ENCODE data around the gene SRL.
A peak's percentile ranks its signal among the peaks of the same experiment; 100 is the strongest.
"Not testable (repeated sequence)": the region's sequence is repeated elsewhere in the genome, so short reads cannot be mapped to it uniquely, and the experiment has no call there.

The SRL gene

DNA sequence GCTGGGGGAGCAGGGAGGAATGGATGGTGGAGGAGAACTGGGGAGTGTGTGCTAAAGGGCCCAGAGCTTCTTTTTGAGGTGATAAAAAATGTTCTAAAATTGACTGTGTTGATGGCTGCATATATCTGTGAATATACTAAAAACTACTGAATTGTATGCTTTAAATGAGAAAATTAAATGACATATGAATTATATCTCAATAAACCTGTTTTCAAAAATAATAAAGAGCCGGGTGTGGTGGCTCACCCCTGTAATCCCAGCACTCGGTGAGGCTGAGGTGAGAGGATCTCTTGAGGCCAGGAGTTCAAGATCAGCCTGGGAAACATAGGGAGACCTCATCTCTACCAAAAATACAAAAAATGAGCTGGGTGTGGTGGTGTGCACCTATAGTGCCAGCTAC, 16.8 kb downstream of the SRL start:
- DNase-seq, result no peak

DNA sequence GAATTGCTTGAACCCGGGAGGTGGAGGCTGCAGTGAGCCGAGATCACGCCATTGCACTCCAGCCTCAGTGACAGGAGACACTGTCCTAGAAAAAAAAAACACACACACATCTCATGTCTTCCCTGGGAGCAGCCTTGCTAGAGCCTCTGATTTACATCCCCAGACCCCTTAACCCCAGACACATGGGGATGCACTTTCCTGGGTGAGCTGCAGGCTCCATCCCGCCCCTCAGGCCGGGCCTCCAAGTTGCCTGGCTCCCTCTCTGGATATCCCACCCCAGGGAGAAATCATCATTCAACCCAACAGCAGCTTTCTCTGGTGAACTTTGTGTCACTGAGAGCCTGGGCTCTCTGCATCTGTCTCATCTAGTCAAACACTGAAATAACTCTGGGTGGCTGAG, 21.5 kb downstream of the SRL start:
- DNase-seq, result no peak

DNA sequence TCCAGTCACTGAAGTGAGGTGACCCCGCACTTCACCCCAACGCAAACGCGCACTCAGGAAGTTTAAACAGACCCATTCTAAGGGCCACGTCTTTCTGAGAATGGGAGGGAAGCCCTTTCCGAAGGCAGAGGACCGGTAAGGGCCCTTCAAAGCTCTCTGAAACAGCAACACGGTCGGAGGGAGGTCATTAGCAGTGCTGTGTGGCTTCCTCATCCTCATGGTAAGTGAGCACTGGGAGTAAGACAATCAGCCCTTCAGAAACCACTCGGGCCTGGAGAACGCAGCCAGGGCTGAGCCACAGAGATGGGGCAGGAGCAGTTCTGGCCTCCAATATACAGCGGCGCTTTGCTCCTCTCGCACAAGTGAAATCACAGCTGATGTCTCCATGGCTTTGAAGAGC, 23.7 kb downstream of the SRL start:
- no peak for DNase-seq

DNA sequence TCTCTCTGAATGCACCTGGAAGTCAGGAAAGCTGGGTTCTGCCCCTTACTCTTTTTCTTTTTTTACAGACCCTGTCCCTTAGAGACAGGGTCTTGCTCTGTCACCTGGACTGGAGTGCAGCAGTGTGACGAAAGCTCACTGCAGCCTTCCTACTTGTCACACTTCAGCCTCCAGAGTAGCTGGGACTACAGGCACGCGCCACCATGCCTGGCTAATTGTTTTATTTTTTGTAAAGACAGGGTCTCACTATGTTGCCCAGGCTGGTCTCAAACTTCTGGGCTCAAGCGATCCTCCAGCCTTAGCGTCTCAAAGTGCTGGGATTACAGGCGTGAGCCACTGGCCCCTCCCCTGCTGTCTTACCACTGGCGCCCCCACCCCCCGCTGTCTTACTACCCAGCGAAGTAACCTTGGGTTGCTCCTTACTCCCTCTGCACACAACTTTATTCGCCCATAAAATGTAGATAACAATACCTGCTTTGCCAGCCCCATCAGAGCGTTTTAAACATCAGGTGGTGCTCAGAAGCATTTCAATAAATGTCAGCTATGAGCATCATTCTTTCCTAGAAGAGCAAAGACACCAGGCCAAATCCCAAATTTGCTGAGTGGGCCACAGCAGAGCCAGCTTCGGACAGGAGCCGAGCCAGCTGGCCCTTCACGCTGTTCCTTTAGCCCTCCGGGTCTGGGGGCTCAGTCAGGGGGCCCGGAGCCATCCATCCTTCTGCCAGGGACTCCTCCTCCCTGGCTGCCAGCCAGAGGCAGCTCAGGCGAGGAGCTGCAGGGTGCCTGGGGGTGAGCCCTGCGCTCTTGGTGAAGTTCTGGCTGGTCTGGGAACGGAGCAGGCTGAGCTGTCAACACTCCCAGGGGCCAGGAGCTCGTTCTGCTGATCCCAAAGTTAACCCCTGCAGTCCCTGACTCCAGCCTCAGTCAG, 24.4 kb downstream of the SRL start:
- peak; percentile 65 for DNase-seq

DNA sequence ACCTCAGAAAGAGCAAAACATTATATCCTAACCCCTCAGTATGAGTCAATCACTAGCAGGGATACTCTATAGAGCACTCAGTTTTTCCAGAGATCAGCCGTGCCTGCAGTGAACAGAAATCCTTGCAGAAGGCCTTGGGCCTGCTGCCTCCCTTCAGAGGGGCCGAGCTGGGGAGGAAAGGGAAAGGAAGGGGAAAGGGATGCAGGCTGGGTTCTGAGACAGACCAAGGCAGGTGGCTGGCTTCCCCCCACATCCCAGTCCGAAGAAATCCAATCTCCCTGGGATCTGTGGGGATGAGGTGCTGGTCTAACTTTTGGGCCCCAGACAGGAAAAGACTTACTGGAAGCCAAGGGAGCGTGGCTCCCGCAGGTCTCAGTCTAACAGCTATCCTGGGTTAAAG, 25.3 kb downstream of the SRL start:
- DNase-seq, result no peak

DNA sequence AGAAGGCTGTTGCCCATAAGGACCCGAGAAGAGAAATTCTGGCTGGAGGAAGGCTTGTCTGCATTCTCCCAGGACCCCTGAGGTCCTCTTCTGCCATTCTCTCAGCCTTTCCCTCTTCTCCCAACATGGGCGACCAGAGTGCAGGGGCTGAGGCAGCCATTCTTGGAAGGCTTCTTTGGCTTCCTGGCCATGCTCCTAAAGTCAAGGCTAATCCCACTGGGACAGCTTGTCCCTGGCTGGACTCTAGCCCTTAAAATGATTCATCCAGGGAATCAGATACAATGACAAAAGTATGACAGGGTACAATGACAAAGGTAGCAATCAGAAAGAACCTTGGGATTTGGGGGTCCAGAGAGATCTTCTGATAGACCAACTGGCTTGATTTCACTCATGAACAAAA, 26.8 kb downstream of the SRL start:
- DNase-seq, result no peak

DNA sequence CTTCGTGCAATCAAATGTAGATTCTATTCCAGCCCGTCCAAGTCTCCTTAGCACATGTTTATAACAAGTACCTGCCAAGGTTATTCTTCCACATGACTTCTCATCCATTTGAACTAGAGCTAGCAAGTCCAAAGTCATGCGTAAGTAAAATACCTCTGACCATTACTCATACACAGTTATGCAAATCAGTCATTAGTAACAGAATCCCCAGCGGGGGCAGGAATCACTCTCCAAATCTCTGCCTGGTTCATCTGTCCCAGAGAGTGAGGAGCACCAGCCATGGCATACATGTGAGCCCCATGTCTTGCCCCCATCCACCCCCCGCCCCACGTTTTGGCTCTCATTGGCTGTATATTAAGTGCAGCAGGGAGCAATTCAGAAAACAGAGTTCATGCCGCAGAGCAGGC, 27.7 kb downstream of the SRL start:
- peak; percentile 55 for DNase-seq

DNA sequence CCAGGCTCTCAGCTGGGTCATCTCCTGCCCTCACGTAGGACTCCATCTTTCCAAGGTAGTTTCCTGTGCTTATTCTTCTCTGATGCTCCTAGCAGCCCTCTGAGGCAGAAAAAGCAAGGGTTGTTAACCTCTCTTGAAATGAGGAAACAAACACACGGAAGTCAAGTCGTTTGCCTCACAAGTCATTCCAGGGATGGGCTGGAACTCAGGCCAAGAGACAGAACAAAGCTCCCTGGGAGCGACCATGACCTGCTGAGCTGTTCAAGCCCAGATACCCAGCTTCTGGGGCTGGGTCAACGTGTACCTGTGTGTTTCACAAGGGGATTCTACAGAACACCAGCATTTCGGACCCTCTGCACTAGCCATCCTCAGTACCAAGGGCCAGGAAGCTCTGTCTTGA, 28.1 kb downstream of the SRL start:
- DNase-seq, result no peak

DNA sequence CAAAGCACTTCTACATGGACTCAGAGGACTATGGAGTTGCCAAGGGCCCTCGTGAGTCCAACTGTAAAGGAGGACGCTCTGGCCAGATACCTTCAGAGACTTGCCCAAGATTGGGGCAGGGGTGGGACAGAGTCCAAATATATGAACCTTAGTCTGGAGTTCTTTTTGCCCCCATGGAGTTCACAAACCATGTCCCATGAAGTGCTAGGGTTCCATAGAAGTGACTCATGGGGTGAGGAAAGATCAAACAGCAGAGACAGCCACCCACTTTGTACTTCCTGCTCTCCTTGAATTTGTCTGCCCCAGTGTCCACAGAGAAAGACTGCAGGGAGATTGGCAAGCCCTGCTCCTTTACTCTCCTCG, 29.0 kb downstream of the SRL start:
- DNase-seq, result no peak

DNA sequence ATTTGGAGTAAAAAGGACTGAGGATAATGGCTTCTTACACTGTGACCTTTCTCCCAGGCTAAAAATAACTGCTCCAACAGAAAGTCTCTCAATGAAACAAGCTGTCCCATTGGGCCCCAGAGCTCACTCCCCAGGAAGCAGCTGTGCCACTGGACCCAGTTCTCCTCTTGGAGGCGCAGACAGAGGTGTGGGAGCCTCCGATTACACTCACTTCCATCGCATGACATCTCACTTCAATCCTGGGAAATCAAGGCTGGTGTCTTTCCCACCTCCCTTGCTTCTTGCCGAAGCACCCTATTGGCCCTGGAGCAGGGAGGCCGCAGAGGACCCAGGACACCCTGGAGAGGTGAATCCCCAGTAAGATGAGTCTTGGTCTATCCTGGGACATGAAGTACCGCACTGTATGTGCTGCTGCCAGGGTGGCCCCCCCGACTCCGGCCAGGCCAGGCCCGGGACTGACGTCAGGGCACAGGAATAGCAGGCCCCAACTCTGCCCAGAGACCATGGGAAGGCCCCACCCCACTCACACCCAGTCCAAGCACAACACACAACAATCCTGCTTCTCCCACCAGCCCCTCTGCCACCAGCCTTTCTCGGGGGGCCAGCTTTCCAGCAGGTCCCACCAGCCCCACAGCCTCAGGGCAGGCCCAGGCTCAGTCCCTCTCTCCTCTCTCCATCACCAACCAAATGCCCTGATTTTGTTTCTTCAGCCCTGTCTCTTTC, 29.5 kb downstream of the SRL start:
- DNase-seq, result no peak

DNA sequence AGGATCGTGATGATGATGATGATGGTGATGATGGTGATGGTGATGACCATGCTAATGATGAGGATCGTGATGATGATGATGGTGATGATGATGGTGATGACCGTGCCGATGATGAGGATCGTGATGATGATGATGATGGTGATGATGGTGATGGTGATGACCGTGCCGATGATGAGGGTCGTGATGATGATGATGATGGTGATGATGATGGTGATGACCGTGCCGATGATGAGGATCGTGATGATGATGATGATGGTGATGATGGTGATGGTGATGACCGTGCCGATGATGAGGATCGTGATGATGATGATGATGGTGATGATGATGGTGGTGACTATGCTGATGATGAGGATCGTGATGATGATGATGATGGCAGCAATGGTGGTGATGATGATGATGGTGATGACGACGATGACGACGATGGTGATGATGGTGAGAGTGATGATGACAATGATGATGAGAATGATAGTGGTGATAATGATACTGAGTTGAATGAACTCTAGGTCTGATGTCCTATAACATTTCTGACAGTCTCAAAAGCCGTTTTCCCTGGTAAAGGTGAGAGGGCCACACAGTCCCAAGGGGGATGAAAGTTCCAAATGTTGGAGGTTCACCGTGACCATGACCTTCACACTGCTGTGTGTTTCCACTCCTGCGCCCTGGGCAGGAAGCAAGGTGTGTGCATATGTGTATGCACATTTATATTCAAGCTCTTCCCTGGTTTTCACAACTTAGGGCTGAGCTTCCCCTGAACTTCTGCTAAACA, 30.3 kb downstream of the SRL start:
- not testable (repeated sequence) for DNase-seq

DNA sequence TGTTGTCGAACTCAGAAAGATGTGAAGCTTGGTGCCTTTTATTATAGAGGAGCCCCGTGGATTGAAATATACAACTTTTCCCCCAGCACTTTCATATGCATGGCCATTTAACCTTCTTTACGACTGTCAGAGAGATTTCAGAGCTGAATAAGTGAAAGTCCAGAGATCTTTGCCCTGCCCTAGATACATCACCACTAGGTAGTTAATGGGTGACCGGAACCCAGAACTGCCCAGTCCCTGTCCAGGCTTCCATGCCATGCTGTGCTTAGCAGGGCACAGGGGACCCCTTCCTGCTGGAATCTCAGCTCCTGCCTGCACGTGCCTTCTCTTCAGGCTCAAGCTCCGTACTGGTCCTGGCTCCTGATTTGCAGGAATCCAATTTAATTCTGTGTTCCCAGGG, 32.2 kb downstream of the SRL start:
- no peak for DNase-seq

DNA sequence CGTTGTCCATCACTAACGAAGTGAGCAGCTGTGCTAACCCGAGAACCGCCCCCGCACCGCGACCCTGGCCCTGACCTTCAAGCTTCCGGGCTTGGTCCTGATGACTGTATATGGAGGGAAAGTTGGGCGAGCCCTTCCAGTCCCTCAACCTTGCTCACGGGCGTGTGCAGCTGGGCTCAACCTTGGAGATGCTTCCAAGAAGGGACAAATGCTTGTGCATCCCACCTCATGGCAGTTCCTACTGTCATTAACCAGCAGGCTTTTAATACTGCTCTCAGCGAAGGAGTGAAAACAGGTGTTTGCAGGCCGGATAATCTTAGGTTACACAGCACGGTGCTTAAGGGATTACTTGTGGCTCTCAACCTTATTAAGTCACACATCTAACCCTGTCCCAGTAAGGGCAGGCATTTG, 33.5 kb downstream of the SRL start:
- no peak for DNase-seq

DNA sequence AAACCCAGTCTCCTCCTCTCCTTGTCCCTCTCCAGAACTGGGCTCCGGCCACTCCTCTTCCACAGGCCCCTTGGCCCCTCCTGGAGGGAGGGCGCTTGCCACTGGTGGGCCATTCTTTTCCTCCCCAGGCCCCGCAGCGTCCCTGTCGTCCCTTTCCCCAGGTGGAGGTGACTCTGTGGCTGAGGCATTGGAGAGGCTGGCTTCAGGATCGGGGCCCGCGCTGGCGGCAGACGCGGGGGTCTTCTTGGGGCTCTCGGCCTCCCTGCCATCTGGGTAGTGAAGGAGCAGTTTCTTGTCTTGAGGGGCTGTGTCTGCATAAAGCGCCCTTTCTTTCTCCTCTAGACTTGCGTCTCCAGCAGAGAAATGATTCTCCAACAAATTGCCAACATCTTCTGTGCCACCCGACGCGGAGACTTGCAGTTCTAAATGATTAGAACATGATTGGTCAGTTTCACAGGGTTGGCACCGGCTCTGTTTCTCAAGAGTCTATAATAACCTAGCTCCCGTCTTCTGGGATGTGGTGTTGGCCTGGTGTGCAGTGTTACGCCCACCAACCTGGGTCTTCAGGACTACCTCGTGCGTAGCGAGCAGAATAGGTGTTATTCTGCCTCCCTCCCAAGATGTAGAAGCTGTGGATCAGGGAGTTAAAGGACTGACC, 34.1 kb downstream of the SRL start:
- DNase-seq, result no peak

DNA sequence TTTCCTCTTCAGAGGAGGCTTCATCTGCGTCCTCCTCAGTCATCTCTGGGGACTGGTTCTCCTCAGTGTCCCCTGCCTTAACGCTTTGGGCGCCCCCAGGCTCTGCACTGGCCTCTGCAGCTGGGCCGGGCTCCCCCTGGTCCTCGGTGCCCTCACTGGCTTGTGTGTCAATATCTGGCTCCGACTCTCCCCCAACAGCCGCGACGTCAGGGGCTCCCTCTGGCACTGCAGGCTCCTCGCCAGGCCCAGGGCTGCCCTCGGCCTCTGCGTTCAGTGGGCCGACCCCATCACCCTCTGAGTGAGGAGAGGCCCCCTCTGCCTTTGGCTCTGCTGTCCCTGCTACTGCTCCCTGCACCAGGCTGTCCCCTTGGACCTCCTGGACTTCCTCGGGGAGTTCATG, 34.7 kb downstream of the SRL start:
- no peak for DNase-seq

DNA sequence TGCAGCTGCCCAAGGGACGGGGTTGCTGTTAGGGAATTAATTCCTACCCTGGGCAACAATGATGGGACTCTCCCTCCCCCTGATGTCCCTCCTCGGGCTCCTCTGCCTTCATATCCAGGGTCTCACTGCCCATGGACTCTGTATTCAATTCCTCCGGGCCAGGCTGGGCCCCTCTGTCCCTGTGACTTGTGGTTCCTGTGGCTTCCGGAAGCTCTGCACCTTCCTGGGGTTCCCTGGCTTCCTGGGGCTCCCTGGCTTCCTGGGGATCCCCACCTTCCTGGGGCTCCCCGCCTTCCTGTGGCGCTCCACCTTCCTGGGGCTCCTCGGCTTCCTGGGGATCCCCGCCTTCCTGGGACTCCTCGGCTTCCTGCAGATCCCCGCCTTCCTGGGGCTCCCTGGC, 35.2 kb downstream of the SRL start:
- no peak for DNase-seq

DNA sequence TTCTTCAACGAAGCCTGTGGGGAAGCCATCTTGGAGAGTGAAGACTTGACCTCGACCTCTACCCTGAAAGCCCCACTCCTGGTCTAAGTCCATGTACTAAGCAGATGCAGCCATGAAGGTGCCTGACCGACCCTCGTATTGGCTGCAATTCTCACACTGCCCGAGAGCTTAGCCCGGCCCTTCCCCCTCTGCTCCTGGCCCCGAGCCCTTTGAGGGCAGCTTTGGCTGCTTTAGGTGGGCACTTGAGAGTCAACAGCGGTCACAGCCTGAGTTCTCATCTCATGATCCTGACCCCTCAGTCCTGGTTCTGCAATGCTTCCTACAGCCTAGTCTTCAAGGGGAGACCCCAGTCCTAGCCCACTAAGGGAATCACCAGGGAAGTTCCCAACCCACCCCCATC, 35.9 kb downstream of the SRL start:
- no peak for DNase-seq

DNA sequence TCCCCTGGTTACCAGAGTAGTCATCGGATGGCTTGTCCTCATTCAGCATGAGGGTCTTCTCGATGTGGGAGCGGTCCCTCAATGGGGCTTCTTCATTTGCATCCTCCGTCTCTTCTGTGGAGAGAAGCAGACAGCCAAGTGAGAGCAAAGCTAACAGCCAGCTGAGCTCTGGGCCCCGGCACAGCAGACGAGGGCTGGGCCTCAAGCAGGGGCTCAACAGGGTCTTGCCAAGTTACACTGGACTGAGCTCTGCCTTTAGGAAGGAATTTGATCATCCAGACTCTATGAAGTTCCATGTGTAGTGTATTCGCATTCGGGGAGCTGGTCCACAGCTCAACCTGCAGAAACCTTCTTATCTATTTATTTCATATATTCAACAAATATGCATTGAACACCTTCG, 37.4 kb downstream of the SRL start:
- DNase-seq, result no peak

DNA sequence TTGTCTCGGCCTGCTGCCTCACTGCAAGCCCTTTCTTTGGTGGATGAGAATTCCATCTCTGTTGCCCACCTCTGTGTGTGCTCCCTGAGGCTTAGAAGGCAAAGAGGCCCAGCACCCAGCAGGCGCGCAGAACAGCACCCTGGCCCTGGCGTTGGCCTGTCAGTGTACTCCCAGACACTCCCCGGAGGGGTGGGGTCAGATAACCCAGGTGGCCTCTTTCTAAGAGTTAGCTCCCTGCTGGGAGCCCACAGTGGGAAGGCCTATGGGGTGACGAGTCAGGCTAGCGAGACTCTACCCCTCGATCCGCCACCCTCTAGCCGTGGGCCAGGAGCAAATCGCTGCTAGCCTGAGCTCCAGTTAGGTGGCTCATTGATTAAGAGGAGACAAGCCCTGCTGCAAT, 38.1 kb downstream of the SRL start:
- no peak for DNase-seq

DNA sequence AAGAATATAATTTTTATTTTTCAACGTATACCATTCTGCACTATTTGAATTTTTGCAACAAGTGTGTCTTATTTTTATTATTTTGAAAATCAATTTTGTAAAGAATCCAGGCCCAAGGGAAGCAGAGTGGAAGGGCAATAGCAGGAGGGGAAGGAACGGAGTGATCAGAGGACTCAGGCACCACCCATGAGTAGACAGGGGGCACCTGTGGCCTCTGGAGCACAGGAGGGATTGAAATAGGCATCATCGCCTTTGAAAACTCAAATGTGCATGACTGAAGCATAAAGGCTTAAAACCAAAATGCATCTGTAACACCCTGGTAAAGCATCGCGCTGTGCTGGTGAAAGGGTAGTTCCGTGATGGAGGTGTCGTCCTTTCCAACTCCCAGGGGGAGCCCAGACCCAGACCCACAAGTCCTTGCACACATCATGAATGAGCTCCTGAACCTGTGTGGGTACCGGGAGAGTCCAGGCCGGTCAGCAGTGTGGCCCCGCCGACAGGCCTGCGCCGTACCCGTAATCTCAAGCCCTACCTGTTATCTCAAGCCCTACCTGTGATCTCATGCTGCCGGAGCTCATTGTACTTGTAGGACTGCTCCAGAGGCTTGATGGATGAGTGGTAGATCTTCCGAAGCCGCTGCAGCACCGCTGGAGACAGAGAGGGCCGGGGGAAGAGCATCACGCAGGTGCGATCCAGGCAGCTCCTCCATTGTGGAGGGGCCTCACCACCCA, 39.1 kb downstream of the SRL start:
- no peak for DNase-seq

DNA sequence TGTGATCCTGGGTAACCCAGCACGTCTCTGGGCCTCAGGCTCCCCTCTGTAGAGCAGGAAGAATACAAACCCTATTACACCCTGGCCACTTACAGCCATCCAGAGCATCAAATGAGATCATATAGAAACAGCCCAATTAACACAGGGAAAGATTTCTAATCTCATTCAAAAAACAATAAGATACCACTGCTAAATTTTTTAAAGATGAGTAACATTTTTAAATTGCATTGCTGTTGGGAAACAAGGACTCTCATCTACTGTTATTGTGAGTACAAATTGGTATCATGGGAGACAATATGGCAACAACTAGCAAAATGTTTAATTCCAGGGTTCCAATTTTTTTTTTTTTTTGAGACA, 41.1 kb downstream of the SRL start:
- DNase-seq, result no peak

DNA sequence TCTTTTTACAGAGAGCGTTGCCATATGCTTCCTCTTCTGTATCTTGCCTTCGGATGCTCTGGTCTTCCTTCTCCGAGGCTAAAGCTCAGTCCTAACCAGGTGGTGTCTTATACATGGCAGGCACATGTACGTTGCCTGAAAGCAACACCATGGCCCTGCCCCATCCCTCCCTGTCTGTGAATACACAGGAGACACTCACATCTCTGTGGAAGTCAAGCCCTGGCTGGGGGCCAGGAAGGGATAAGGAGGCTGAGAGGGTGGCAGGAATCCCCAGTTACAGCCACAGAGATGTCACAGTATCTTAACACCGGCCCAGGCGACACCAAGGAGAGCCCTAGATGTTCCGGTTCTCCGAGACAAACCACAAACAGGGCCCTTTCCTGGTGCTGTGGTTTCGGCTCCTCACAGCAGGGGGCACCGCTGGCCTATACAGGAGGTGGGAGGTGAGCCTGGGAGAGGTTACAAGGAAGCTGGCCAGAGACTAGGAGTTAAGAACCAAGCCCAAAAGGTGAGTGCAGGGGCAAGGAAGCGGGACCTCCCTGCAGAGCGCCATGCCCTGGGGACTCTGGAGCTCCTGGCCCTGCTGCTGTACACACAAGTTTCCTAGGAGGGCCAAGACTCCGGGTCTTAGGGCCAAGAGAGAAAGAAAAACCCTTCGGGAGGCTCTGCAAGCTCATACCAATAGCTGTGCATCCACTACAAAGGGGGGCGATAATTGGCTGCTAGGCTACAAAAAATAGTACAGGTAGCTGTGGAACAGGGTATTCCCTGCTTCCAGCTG, 41.7 kb downstream of the SRL start:
- no peak for DNase-seq
